CD1c-positive myeloid dendritic cell (primary cell): ENCODE measurements around the gene KCNN1.

Source experiments
- DNase-seq: peaks from one replicate; pipeline ENCODE4 v3.0.0-alpha.2; 2016; ENCODE audit errors: extremely low spot score

The KCNN1 gene

DNA sequence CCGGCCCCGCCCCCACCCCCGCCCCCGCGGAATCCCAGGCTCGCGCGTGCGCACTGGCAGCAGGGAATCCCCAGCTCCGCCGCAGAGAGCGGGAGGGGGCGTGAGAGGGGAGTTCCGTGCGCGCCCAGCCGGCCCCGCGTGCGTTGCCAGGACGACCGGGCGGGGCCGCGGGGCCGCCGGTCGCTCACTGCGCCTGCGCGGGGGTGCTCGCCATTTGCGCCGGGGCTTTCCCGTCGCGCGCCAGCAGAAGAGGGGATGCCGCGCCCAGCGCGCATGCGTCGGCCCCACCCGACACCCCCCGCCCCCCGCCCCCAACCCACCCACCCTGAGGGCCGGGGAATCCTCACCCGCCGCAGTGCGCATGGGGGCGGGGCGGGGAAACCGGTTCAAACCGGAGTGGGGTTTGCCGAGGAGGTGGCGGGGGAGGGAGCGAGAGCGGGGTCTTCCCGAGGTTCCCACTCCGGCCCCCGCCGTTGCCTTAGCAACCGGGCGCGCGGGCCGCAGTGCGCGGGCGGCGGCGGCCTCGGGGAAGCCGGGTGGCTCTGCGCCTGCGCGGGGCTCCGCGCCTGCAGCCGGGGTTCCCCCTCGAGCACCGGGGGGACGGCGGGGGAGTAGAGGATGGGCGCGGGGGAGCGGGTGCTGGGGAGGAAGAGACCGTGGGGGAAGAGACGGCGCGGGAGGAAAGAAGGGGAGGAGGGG, 18.9 kb upstream of the KCNN1 start:
- peak; percentile 97 for DNase-seq

DNA sequence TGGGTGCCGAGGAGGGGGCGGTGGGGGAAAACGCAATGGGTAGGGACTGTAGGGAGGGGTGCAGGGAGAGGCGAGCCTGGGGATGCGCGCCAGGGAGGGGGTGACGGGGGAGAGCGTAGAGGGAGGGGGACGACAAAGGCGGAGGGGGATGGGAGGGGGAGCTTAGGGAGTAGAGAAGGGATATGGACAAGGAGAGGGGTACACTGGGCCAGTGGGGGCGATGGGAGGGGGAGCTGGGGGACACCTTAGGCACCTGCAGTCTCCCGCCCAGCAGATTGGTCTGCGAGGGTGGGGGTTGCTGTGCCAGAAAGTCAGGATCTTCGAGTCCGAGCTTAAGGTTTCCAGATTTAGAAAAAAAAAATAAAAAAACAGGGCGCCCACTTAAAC, 18.4 kb upstream of the KCNN1 start:
- DNase-seq, result no peak

DNA sequence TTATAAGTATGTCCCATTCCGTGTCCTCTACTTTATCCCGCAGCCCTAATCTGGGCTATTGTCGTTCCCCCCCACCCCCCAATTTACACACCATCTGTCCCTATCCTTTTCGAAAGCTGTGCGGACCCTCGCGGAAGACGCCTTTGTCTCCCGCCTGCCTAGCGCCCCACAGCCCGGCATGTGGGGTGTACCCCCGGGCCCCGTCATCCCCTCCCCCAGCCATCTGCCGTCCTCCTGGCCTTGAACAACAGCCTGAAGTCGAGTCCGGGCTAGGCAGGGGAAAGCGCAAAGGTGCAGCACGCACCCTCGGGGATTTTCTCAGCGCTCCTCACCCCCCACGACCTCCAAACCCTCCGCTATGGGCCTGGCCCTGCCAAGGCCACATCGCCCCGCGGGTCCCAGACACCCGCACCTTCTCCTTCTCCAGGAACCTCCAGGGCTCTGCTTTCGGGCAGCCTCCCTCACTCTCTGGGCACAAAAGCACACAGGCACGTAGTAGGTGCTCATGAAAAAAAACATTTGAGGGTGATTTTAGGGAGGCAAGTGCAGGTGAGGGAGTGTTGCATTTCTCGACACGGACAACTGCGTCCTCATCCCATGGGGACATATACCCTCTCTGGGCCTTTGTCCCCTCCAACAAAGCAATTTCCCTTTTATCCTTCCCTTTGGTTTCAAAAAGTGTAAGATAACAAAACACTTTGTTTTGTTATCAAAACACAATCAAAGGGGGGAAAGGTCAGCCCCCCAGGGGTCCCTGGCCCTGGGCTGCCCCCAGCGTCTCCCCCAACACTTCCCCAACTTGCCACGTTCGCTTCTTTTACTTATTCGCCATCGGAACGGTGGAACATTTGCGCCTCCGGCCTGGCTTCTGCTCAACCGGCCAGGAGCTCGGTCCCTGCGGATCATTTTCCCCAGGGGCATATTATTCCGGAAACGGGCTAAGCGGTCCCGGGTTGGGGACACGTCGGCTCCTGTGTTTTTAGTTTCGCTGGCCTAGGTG, 17.7 kb upstream of the KCNN1 start:
- DNase-seq, result no peak

DNA sequence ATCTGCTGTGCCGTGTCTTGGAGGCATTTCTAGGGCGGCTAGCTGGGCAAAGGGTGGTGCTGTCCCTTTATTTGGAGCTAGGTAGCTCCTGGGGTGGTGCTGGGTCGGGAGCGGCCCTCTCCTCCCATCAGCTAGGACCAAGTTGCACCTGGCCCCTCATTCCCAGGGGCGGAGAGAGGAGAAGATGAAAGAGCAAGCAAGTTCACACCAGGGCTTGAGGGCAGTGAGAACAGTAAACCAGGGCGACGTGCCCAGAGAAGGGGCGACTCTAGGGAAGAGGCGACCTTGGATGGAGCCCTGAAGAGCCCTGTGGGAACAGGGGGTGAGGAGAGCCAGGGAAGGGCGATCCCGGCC, 17.0 kb upstream of the KCNN1 start:
- no peak for DNase-seq

DNA sequence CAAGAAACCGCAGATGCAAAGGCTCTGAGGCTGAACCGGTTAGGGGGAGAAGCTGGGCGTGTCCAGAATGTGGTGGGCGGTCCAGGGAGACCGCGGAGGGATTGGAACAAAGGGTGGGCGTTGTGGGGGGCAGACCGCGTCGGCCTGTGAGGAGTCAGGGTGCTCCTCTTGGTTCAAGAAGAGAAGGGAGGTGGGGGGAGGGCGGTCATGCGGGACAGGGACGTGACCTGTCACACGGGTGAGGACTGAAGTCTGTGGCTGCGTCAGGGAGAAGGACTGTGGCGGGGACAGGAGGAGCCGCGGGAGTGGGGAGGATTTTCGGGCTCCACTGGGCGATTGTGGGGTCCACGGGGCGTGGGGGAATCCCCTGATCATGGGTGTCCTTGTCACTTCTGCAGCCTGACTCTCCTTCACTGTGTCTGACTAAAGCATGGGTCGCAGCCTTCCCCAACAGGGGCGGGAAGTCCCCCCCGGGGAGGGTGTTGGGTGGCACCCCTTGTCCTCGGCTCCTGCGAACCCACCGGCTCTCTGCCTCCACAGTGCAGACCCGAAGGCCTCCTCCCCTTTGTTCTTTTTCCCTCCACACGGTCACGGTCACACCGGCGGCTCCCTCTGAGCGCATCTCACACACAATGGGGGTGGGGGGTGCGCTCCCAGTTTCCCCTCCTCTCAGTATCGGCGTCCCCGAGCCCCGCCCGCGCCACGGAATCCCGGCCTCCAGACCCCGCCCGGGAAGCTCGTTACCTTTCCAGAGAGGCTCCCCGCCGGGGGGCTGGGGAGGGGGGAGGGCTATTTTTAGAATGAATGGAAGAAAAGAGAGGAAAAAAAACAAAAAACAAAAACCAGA, 16.4 kb upstream of the KCNN1 start:
- peak; percentile 41 for DNase-seq

DNA sequence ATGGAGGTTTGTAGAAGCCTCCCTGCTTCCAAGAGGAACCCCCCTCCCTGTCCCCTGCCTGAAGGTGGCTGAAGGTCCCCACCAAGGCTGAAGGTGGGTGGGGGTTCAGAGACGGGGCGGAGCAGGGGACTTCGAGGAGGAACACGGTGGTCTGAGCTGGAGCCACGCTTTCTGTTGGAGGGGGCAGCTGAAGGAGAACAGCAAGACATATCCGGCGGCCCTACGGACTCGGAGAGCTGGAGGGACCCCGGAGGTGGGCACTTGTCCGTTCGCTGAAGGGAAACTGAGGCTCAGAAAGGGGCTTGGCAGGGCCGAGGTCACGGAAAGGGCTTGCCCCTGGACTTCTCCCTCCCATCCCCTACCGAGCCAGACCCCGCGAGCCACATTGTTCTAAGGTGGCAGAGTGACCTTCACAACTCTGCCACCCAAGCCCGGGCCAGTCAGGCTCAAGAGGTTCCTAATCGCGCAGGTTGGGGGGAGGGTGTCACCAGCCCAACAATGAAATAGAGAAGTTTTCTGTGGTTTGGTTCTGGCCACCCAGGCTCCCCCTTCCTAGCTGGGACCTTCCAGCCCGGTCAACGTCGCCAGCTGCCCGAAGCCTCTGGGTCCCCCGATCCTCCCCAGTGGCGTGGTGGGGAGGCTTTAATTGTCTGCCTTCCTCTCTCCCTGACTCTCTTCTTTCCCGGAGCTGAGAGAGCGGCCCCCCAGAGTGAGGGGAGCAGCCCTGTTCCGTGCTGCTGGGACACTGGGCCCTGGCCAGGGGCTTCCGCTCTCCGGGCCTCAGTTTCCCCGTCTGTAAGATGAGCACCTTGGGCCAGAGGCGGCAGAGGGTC, 15.5 kb upstream of the KCNN1 start:
- peak; percentile 63 for DNase-seq

DNA sequence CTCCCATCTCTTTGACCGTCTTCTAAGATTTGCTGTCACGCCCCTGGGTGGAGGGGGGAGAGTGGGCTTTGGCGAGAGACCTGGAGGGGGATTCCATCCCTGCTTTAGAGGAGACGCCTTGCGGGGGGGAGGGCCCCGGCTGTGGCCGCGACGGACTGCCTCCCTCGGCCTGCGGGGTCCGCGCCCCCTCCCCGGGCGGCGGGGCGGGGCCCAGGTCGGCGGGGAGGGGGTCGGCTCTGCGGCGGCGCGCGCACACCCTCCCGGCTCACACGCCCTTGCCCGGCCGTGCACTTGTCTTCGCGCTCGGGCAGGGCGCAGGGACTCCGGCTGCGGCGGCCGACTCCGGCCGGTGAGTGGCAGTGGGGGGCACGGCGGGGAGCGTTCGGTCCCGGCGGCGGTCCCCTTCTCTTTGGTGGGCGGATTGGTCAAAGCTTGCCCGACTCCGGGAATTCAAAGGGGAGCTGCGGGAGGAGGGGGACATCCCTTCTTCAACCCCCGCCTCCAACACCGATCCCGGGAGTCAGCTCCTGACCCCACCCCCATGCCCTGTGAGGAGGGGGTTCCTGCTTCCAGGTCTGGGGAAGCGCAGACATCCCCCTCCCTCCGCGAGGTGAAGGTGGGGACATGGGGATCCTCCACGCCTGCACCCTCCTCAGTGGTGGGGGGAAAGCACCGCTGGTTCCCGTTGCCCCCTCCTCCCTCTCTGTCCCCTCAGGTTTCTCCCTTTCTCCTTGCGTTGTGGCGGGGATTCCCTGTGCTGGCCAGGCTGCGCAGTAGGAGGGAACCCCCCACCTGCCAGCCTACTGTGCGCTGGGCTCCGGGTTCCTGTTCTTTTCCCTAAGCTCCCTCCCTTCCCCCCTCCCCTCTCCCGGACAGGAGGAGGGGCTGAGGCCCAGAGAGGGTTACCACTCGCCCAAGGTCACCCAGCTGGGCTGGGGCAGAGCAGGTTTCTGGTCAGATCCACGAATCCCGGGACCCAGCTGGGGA, 14.6 kb upstream of the KCNN1 start:
- no peak for DNase-seq

DNA sequence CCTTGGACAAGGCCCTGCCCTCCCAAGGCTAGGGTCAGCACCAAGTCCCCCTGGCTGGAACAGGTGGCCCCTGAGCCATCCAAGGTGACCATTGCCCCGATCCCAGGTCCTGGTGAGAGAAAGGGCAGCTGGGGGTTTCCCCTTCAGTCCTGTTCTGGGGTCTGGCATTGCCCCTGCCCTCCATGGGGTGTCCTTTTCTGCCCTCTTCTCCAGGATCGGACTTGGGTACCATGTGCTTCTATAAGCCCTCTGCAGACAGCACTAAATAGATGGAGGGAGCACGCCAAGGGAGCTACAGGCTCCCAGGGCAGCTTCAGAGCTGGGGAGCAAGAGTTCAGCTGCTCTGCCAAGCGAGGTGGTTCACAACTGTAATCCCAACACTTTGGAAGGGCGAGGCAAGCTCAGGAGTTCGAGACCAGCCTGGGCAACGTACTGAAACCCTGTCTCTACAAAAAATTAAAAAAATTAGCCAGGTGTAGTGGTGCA, 13.5 kb upstream of the KCNN1 start:
- DNase-seq, result no peak

DNA sequence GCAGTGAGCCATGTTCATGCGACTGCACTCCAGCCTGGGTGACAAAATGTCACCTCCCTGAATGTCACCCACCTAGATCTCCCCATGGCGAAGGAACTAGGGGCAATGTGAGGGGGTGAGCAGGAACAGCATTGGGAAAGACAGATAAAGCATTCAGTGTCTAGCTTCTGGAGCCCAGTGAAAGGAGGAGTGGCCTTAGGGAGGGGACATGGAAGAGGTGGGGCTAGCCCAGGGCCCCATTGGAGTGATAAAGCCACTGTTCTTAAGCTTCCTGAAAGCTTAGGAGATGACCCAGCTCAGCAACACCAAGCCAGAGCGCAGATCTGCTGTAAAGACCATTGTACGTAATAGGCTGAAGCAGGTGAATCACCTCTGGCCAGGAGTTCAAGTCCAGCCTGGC, 13.0 kb upstream of the KCNN1 start:
- DNase-seq, result no peak

DNA sequence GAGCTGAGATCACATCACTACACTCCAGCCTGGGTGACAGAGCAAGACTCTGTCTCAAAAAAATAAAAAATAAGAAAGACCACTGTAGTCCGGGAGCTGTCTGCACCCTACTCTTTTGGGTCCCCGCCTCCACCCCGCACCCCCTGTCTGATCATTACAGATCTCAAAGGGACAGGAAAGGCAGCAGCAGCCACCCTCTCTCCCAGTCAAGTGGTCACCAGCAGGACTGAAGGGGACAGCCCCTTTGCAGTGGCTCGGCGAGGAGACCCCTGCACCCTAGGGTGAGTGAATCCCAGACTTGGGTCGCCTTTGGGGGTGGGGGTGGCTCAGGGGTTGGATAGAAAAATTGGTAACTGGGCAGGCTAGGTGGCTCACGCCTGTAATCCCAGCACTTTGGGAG, 12.5 kb upstream of the KCNN1 start:
- no peak for DNase-seq

DNA sequence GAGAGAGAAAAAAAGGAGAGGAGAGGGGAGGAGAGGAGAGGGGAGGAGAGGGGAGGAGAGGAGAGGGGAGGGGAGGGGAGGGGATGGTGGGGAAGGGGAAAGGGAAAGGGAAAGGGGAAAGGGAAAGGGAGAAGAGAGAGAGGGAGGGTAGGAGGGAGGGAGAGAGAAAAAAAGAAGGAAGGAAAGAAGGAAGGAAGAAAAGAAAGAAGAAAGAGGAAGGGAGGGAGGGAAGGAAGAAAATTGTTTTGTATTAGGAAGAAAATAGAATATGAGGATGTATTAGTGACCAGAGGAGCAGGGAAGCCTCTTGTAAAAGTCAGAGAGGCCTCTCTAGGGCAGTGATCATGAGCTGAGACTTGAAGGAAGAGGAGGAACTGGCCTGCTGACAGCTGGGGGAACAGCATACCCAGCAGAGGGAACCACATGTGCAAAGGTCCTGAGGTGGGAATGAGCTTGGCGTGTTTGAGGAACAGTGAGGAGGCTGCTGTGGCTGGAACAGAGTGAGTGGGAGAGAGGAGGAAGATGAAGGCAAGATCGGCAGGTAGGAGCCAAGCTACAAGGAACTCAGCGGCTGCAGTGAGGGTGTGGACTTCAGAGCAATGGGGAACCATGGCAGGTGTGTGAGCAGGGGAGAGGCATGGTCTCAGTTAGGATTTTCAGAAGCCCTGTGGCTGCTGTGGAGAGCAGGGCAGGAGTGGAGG, 9.6 kb upstream of the KCNN1 start:
- peak; percentile 20 for DNase-seq

DNA sequence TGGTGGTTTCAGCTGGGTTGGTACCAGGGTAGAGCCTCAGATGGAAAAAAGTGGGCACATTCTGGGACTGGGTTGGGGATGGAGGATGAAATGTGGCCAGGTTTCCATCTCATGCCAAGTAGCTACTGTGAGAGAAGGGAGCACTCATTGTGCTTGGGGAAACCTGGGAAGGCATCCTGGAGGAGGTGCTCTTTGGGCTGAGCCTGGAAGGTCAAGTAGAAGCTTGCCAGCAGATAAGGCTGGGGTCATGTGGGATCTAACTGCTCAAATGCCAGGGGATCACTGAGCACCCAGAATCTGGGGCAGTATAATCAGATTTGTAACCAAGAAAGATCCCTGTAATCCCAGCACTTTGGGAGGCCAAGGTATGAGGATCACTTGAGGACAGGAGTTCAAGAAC, 9.0 kb upstream of the KCNN1 start:
- no peak for DNase-seq

DNA sequence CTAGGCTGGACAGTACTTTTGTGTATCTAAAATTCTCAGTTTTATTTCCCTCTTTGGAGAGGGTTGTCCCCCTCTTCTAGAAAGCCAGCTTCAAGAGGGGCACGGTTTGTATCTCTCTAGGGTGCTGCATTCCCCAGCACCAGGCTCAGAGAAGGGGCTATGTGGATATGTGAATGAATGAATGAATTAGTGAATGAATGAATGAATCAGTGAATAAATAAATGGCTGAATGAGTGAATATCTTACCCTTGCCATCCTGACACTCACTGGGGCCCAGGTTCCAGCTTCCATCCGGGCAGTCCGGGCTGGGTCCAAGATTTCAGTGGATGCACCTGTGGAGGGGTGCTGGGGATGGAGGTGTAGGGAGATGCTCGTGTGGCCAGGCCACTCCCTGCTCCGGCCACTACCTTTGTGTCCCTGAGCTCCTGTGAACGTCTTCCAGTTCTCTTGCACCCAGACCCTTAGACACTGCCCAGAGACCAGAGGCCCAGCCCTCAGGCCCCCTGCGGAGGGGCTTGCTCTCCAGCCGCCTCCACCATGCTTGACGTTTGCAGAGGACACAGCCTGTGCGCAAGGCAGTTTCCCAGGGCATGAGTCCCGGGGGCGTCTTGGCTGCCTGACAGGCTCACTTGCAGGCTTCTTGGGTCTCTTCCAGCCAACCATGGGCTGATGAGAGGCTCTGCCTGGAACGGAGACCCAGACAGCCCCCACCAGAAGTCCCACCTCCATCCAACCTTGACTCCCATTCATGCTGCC, 2.8 kb upstream of the KCNN1 start:
- DNase-seq, result no peak

DNA sequence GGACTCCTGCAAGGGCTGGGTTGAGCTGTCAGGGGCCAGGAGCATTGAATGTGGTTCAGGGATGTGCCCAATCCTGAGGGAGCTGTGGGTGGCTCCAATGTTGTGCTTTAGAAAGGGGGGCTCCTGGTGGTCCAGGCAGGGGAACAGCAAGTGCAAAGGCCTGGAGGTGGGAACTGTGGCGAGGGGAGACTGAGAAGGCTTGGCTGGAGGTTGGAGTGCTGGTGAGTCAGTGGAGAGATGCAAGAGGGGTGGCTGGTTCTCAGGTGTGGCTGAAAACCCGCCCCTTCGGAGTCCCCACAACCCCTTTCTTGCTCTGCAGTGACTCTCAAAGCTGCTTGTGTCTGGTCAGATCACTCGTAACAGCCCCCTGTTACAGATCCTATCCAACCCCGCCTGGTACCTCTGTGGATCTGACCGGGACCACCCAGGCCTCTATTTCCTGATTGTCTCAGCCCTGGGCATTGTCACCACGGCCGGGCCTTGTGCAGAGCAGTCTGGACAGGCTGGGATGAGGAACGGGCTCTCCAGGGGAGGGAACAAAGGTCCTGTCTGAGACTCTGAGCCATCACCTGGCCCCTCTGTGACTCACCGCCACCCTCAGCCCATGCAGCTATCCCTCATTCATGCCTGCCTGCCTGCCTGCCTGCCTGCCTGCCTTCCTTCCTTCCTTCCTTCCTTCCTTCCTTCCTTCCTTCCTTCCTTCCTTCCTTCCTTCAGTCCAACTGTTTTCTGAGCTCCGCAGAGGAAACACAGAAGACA, 1.4 kb upstream of the KCNN1 start:
- DNase-seq, result no peak

DNA sequence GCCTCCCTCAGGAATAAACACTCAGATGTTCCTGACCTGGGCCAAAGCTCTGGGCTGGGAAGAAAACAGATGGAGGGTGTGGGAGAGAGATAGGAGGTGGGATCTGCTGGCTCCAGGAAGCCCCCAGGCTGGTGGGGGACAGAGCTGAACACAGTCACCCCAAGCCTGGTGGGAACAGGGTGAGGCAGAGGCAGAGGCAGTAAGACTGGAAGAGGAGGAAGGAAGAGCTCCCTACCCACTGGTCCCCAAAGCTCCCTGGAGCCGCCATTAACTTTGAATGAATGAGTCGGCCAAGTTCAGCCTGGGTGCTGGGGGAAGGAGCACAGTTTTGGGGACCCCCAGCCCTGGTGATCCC, 801 bp upstream of the KCNN1 start:
- no peak for DNase-seq

DNA sequence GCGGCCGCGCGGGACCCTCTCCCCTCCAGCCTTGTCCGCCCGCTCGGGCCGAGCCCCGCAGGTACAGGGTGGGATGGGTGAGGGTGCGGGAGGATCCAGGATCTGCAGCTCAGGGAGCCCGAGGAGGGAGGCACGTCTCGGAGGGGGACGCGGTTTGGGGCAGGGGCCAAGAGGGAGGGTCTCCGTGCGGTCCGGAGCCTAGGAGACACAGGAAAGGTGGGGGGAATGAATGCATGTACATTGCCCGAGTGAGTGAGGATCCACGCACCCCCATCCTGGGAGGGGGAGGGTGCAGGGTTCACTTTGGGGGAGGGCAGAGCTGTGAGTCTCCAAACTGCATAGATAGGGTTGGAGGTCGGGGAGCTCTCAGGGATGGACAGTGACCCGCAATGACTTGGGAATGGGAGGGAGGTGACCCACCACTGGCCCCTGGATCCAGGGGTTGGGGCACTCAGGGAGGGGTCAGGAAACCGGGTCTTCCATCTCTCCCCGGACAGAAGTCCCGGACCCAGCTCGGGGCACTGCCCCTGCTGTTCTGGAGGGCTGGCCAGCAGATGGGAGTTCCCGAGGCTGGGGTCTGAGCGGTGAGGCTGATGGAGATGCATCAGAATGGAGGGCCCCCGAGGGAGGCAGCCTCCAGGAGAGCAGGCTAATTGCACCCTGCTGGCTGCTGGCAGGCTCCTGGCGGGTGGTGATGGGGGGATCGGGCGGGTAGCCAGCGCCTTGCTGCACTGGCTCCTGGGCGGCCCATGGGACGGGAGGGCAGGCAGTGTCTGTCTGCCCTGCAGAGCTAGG, 547 bp downstream of the KCNN1 start:
- DNase-seq, result no peak

DNA sequence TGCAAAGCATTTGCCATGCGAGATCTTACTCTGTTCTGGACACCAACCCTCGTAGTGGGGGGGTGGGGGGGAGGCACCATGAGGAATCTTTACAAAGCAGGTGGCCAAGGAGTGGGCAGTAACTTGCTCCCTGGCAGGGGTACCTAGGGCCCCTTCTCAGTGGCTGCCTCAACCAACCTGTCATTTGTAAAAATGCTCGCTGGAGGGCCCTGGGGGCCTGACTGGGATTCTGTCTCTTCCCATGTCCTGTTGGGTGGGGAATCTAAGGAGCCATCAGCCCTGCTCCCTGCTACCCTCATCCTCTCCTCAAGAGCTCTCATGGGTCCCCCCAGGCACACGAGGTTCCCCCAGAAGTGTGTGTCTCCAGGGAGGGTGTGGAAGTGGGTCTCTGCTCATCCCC, 1.5 kb downstream of the KCNN1 start:
- DNase-seq, result no peak
